Measurements from ENCODE around the gene RNF213. TPM values are rescaled to one million over a fixed set of nuclear protein-coding genes. Genes with fewer than 3 reads are reported as not detected.

Gene RNF213
- polyA plus RNA-seq, 1 of the 3 experiments (the other 2 are of a cell fraction), result 57.5 TPM

DNA sequence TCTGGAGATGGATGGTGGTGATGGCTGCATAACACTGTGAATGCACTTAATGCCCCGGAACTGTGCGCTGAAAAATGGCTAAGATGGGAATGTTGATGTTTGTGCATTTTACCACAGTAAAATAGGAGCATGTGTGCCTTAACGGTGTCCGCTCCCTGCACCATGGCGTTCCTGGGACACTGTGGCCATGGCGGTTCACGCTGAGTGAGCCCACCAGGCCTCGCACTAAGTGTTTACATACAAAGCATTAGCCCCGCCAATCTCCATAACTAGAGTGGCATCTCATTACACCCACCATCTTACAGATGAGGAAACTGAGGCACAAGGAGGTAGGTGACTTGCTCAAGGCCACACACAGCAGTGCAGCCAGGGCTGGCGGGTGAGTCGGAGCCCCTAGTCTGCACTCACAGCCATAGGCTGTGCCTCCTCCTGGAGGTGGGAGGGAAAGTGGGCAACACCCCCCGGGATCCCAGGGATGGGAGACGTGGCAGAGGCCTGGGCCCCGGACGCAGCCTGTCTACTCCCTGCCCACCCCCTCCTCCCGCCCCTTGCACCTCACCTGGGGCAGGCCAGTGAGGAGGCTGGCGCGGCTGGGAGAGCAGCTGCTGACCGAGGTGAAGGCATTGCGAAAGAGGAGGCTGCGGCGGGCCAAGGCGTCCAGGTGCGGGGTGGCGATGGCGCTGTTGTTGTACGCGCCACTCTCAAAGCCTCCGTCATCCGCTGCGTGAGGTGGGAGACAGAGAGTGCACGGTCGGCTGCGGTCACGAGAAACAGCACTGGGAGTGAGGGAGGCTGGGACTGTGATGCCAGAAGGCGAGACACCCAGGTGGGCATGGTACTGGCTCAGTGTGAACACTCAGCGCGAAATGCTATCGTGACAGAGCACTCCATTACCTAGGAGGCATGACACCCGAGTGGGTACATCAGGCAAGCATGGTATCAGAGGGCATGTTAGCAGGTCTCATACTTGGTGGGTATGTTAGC, 43.9 kb upstream of the RNF213 start:
- TF ChIP-seq GABPA (IDR thresholded peaks at IDR 0.05; ENCODE audit: low read depth), result no peak
- CTCF ChIA-PET, result interaction anchor here (0.8 to 1.7 kb wide), 2 partner anchors 13 to 134 kb away, joined by 3 to 4 read pairs; no protein-coding TSS in a partner anchor
- peaks cover 43% of the 10 kb centered on the region; the same call in 1 of the 2 replicates for H3K79me2 ChIP-seq (ENCODE audit: insufficient read depth)
- H3K4me3 ChIP-seq (ENCODE audit: low read depth in 2 of 2, low read length in 1 of 2), result no peak overlapping the region
- H3K27me3 ChIP-seq (ENCODE audit: insufficient read depth), result no peaks in the 10 kb centered on the region
- peaks cover 20 to 38% of the 10 kb centered on the region in 2 experiments for H3K36me3 ChIP-seq (replicated peaks in 1 of 2; ENCODE audit: control insufficient read depth in 1 of 2, insufficient read depth in 2 of 2, low read length in 1 of 2)
- no peak overlapping the region for H3K27ac ChIP-seq (ENCODE audit: low read depth in 2 of 2, low read length in 1 of 2)
- no peak for DNase-seq
- H3K9me3 ChIP-seq, result no peaks in the 10 kb centered on the region
- no peak overlapping the region for H2AFZ ChIP-seq (ENCODE audit: low read depth)
- H3K4me1 ChIP-seq (ENCODE audit: control insufficient read depth in 1 of 2, insufficient read depth in 2 of 2, low read depth in 1 of 2, low read length in 1 of 2), result peaks cover 4 to 24% of the 10 kb centered on the region in 2 experiments; a peak in 1 of 4 replicates
- POLR2A ChIA-PET, result interaction anchor here (1.4 kb wide), 1 partner anchor 15 kb away, joined by 4 read pairs; no protein-coding TSS in a partner anchor
- 98% methylated on average over 39 of the region's 40 CpGs for WGBS (ENCODE audit: low lambda C conversion rate)
- no peaks in the 10 kb centered on the region for H3K9me2 ChIP-seq
- no peak overlapping the region for H3K4me2 ChIP-seq
- H4K20me1 ChIP-seq (ENCODE audit: insufficient read depth), result peaks cover 19% of the 10 kb centered on the region
- H3F3A ChIP-seq (replicated peaks; ENCODE audit: insufficient read depth), result peaks cover 9% of the 10 kb centered on the region
- no peak overlapping the region for H3K9ac ChIP-seq

DNA sequence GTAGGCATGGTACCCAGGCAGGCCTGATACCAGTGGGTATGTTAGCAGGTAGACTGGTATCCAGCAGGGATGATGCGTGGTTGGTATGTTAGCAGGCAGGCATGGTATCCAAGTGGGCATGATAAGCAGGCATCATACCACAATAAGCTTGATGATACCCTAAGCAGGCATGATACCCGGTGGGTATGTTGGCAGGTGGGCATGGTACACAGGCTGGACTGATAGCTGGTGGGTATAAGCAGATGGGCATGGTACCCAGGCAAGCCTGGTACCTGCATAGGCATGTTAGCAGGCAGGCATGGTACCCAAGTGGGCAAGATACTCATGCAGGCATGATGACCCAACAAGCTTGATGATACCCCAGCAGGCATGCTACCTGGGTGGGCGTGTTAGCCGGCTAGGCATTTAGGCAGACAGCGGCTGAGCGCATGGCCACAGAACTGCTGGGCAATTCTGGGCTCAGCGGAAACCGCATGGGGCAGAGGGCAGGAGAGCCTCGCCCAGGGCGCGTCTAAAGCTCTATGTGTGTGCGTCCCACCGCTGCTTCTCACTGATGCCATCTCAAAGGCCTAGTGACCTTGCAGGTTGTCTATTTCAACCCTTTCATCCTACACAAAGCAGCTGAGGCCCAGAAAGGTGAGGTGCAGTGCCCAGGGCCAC, 42.8 kb upstream of the RNF213 start:
- H3K27ac ChIP-seq (ENCODE audit: low read depth in 2 of 2, low read length in 1 of 2), result no peak overlapping the region
- H4K20me1 ChIP-seq (ENCODE audit: insufficient read depth), result peaks cover 19% of the 10 kb centered on the region
- DNase-seq, result no peak
- H3K9ac ChIP-seq, result no peak overlapping the region
- H3K79me2 ChIP-seq (ENCODE audit: insufficient read depth), result peaks cover 45% of the 10 kb centered on the region; the same call in 1 of the 2 replicates
- H3K4me2 ChIP-seq, result 0 out of 2 replicates have a peak overlapping the region, but pooled peaks have one; percentile 15
- ChIA-PET CTCF (interaction anchor here (0.8 to 1.7 kb wide), 4 partner anchors 12 to 135 kb away, joined by 3 to 4 read pairs (median 4); partner anchors contain the start of gene GAA), POLR2A (interaction anchor here (1.4 to 1.5 kb wide), 2 partner anchors 16 to 113 kb away, joined by 4 read pairs; no protein-coding TSS in a partner anchor)
- TF ChIP-seq USF2 (IDR thresholded peaks at IDR 0.05; ENCODE audit: borderline replicate concordance, low read depth, low read length), result no peak
- no peak for TF ChIP-seq FOXJ3 (CRISPR knock-in tag; IDR thresholded peaks at IDR 0.05)
- TF ChIP-seq, protein P1, sequence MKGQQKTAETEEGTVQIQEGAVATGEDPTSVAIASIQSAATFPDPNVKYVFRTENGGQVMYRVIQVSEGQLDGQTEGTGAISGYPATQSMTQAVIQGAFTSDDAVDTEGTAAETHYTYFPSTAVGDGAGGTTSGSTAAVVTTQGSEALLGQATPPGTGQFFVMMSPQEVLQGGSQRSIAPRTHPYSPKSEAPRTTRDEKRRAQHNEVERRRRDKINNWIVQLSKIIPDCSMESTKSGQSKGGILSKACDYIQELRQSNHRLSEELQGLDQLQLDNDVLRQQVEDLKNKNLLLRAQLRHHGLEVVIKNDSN (IDR thresholded peaks at IDR 0.05; ENCODE audit: borderline replicate concordance, low read depth), result no peak
- peaks cover 4 to 24% of the 10 kb centered on the region in 2 experiments; a peak in 1 of 4 replicates for H3K4me1 ChIP-seq (ENCODE audit: control insufficient read depth in 1 of 2, insufficient read depth in 2 of 2, low read depth in 1 of 2, low read length in 1 of 2)
- no peak overlapping the region for H2AFZ ChIP-seq (ENCODE audit: low read depth)
- WGBS (ENCODE audit: low lambda C conversion rate), result 100% methylated on average over 9 of the region's 13 CpGs
- no peaks in the 10 kb centered on the region for H3K9me3 ChIP-seq
- H3K27me3 ChIP-seq (ENCODE audit: insufficient read depth), result no peaks in the 10 kb centered on the region
- no peaks in the 10 kb centered on the region for H3K9me2 ChIP-seq
- no peak overlapping the region for H3K4me3 ChIP-seq (ENCODE audit: low read depth in 2 of 2, low read length in 1 of 2)
- H3K36me3 ChIP-seq (replicated peaks in 1 of 2; ENCODE audit: control insufficient read depth in 1 of 2, insufficient read depth in 2 of 2, low read length in 1 of 2), result peaks cover 17 to 30% of the 10 kb centered on the region in 2 experiments
- H3F3A ChIP-seq (replicated peaks; ENCODE audit: insufficient read depth), result peaks cover 9% of the 10 kb centered on the region

Data from SK-N-SH (cell line).